Measurements from ENCODE around the gene MCL1.
"Not testable (repeated sequence)": the region's sequence is repeated elsewhere in the genome, so short reads cannot be mapped to it uniquely, and the experiment has no call there.

MCL1 gene

DNA sequence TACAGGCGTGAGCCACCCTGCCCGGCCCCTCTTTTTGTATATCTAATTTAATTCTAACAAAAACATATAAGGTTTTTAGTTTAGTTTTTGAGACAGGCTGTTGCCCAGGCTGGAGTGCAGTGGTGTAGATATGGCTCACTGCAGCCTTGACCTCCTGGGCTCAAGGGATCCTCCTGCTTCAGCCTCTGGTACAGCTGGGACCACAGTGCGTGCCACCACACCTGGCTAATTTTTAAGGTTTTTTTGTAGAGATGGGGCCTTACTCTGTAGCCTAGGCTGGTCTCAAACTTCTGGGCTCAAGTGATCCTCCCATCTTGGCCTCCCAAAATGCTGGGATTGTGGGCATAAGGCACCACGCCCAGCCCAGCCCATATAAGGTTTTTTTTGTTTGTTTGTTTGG lies 31.2 kb upstream of the MCL1 start:
- Histone ChIP-seq H3K4me2 (ENCODE audit: low read length) (no peak overlapping the region), H3K36me3 (ENCODE audit: control insufficient read depth, low read length) (peaks cover 35% of the 10 kb centered on the region), H4K20me1 (ENCODE audit: control insufficient read depth, insufficient read depth, low read depth, low read length) (no peaks in the 10 kb centered on the region; the same call in 1 of the 2 replicates), H3K9me3 (ENCODE audit: control insufficient read depth, insufficient read depth, low read length) (no peaks in the 10 kb centered on the region), H3K9me2 (replicated peaks; ENCODE audit: control insufficient read depth, low read length) (no peaks in the 10 kb centered on the region), H3K4me1 (ENCODE audit: control insufficient read depth, low read length) (peaks cover 34% of the 10 kb centered on the region), H3K27ac (ENCODE audit: low read depth, low read length) (no peak overlapping the region), H3F3A (ENCODE audit: control insufficient read depth, insufficient read depth) (no peaks in the 10 kb centered on the region), H3K79me2 (ENCODE audit: control insufficient read depth, low read length) (no peaks in the 10 kb centered on the region), H3K4me3 (ENCODE audit: low read length) (no peak overlapping the region), H3K27me3 (ENCODE audit: control insufficient read depth, low read length) (no peaks in the 10 kb centered on the region)
- TF ChIP-seq, protein P1, sequence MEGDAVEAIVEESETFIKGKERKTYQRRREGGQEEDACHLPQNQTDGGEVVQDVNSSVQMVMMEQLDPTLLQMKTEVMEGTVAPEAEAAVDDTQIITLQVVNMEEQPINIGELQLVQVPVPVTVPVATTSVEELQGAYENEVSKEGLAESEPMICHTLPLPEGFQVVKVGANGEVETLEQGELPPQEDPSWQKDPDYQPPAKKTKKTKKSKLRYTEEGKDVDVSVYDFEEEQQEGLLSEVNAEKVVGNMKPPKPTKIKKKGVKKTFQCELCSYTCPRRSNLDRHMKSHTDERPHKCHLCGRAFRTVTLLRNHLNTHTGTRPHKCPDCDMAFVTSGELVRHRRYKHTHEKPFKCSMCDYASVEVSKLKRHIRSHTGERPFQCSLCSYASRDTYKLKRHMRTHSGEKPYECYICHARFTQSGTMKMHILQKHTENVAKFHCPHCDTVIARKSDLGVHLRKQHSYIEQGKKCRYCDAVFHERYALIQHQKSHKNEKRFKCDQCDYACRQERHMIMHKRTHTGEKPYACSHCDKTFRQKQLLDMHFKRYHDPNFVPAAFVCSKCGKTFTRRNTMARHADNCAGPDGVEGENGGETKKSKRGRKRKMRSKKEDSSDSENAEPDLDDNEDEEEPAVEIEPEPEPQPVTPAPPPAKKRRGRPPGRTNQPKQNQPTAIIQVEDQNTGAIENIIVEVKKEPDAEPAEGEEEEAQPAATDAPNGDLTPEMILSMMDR (IDR thresholded peaks at IDR 0.05; ENCODE audit: low read depth, low read length, poor library complexity, severe bottlenecking) = no peak
- TF ChIP-seq EZH2phosphoT487 (IDR thresholded peaks at IDR 0.05; ENCODE audit: borderline replicate concordance, low read length) = no peak

DNA sequence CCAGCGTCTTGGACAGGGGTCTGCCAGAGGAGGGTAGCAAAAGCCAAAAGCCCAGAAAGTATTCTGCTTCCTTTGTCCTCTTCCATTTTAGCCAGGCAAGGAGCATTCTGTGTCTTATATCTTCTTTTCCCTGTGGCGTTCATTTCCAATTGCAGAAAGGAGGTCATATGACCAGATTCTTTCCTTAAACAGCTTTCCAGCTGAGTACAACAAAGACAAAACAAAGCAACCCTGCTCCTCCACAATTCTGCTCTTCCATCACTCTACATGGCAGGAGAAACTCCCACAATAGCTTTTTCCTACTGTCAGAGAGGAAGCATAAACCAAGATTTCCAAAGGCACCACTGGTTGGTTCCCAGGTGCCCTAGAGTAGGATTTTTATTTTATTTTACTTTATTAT lies 30.3 kb upstream of the MCL1 start:
- H3K27me3 ChIP-seq (ENCODE audit: control insufficient read depth, low read length) = no peaks in the 10 kb centered on the region
- no peaks in the 10 kb centered on the region for H3K9me2 ChIP-seq (replicated peaks; ENCODE audit: control insufficient read depth, low read length)
- TF ChIP-seq, protein P1 (IDR thresholded peaks at IDR 0.05; ENCODE audit: low read depth, low read length, poor library complexity, severe bottlenecking) = no peak
- TF ChIP-seq EZH2phosphoT487 (IDR thresholded peaks at IDR 0.05; ENCODE audit: borderline replicate concordance, low read length) = no peak
- no peaks in the 10 kb centered on the region; the same call in 1 of the 2 replicates for H4K20me1 ChIP-seq (ENCODE audit: control insufficient read depth, insufficient read depth, low read depth, low read length)
- H3K36me3 ChIP-seq (ENCODE audit: control insufficient read depth, low read length) = peaks cover 28% of the 10 kb centered on the region
- no peak overlapping the region for H3K27ac ChIP-seq (ENCODE audit: low read depth, low read length)
- H3K4me1 ChIP-seq (ENCODE audit: control insufficient read depth, low read length) = peaks cover 32% of the 10 kb centered on the region
- no peaks in the 10 kb centered on the region for H3K79me2 ChIP-seq (ENCODE audit: control insufficient read depth, low read length)
- no peak overlapping the region for H3K4me3 ChIP-seq (ENCODE audit: low read length)
- no peak overlapping the region for H3K4me2 ChIP-seq (ENCODE audit: low read length)
- no peaks in the 10 kb centered on the region for H3F3A ChIP-seq (ENCODE audit: control insufficient read depth, insufficient read depth)
- H3K9me3 ChIP-seq (ENCODE audit: control insufficient read depth, insufficient read depth, low read length) = no peaks in the 10 kb centered on the region

DNA sequence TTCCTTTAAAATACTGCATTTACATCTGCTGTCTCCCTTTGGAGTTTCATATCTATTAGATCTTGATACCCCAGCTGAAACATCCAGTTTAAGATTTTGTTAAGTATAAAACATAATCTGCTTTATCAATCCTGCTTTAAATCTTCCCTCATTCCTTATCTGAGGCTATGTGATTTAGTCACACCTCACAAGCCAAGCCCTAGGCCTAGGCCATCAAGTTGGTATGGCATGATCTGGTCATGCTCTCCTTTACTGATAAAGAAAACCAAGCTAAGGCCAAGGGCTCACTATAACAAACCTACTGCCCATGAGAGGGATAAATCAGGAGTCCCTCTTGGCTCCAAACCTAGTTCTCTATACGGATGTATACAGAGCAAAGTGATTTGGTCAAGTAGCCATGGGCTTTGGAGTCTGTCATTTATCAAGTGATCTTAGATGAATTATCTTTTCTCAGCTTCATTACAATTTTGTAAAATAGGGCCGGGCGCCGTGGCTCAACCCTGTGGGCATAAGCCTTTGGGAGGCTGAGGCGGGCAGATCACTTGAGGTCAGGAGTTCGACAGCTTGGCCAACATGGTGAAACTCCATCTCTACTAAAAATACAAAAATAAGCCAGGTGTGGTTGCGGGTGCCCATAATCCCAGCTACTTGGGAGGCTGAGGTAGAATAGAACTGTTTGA lies 27.2 kb upstream of the MCL1 start:
- Histone ChIP-seq H3K27ac (ENCODE audit: low read depth, low read length) (no peak overlapping the region), H3F3A (ENCODE audit: control insufficient read depth, insufficient read depth) (no peaks in the 10 kb centered on the region)
- TF ChIP-seq EZH2phosphoT487 (IDR thresholded peaks at IDR 0.05; ENCODE audit: borderline replicate concordance, low read length) = no peak
- TF ChIP-seq, protein P1 (IDR thresholded peaks at IDR 0.05; ENCODE audit: low read depth, low read length, poor library complexity, severe bottlenecking) = no peak

DNA sequence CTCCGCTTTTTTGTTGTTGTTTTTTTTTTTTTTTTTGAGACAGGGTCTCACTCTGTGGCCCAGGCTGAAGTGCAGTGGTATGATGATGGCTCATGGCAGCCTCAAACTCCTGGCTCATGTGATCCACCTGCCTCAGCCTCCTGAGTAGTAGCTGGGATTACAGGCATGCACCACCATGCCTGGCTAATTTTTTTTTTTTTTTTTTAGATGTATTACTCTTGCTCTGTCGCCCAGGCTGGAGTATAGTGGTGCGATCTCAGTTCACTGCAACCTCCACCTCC lies 26.0 kb upstream of the MCL1 start:
- H3K9me3 ChIP-seq (ENCODE audit: control insufficient read depth, insufficient read depth, low read length); H3K4me2 ChIP-seq (ENCODE audit: low read length); H3K4me1 ChIP-seq (ENCODE audit: control insufficient read depth, low read length); H3K79me2 ChIP-seq (ENCODE audit: control insufficient read depth, low read length); H3K27me3 ChIP-seq (ENCODE audit: control insufficient read depth, low read length); H4K20me1 ChIP-seq (ENCODE audit: control insufficient read depth, insufficient read depth, low read depth, low read length); H3K9me2 ChIP-seq (replicated peaks; ENCODE audit: control insufficient read depth, low read length); H3K27ac ChIP-seq (ENCODE audit: low read depth, low read length); H3K36me3 ChIP-seq (ENCODE audit: control insufficient read depth, low read length); H3K4me3 ChIP-seq (ENCODE audit: low read length); H3F3A ChIP-seq (ENCODE audit: control insufficient read depth, insufficient read depth): not testable (repeated sequence)

More for the DNA sequence above, 27.2 kb upstream of the MCL1 start:
- Histone ChIP-seq H3K4me3 (ENCODE audit: low read length) (no peak overlapping the region), H3K4me1 (ENCODE audit: control insufficient read depth, low read length) (peaks cover 5% of the 10 kb centered on the region), H4K20me1 (ENCODE audit: control insufficient read depth, insufficient read depth, low read depth, low read length) (no peaks in the 10 kb centered on the region), H3K9me3 (ENCODE audit: control insufficient read depth, insufficient read depth, low read length) (no peaks in the 10 kb centered on the region), H3K4me2 (ENCODE audit: low read length) (no peak overlapping the region), H3K36me3 (ENCODE audit: control insufficient read depth, low read length) (peaks cover 5% of the 10 kb centered on the region), H3K9me2 (replicated peaks; ENCODE audit: control insufficient read depth, low read length) (no peaks in the 10 kb centered on the region), H3K79me2 (ENCODE audit: control insufficient read depth, low read length) (no peaks in the 10 kb centered on the region), H3K27me3 (ENCODE audit: control insufficient read depth, low read length) (no peaks in the 10 kb centered on the region)

All from DOHH2 (cell line).